HG03521 (cell line): ENCODE results near the gene TMEM207.
"Not testable (repeated sequence)": the region's sequence is repeated elsewhere in the genome, so short reads cannot be mapped to it uniquely, and the experiment has no call there.

Experiments
- ATAC-seq: cut with Tn5 transposase; IDR thresholded peaks from one replicate; pipeline ENCODE4 v1.9.1; 2021; ENCODE audit warnings: mild to moderate bottlenecking, moderate library complexity; ENCODE audit not compliant: unreplicated experiment

Gene TMEM207

GRCh38 chr3:190449801-190450200 lies at the start of gene TMEM207:
TSS of gene TMEM207 (minus strand) at chr3:190449901. CDS start at chr3:190449809, 92 bp downstream.
- no peak for ATAC-seq

- no peak for ATAC-seq
Observed at GRCh38 chr3:190499122-190499521, 49.4 kb upstream of the TMEM207 start.

- no peak for ATAC-seq
Observed at GRCh38 chr3:190498293-190498692, 48.6 kb upstream of the TMEM207 start.

GRCh38 chr3:190497811-190498210 lies 48.1 kb upstream of the TMEM207 start:
- no peak for ATAC-seq

- no peak for ATAC-seq
Observed at GRCh38 chr3:190496859-190497258, 47.2 kb upstream of the TMEM207 start.

- ATAC-seq = no peak
Observed at GRCh38 chr3:190495796-190496195, 46.1 kb upstream of the TMEM207 start.

- ATAC-seq = no peak
Observed at GRCh38 chr3:190495354-190495753, 45.7 kb upstream of the TMEM207 start.

GRCh38 chr3:190494907-190495306 lies 45.2 kb upstream of the TMEM207 start:
- no peak for ATAC-seq

- ATAC-seq = no peak
Observed at GRCh38 chr3:190492966-190493365, 43.3 kb upstream of the TMEM207 start.

- no peak for ATAC-seq
Observed at GRCh38 chr3:190492129-190492528, 42.4 kb upstream of the TMEM207 start.

- no peak for ATAC-seq
Observed at GRCh38 chr3:190491533-190492054, 41.9 kb upstream of the TMEM207 start.

- ATAC-seq = no peak
Observed at GRCh38 chr3:190486908-190487607, 37.4 kb upstream of the TMEM207 start.

- ATAC-seq = no peak
Observed at GRCh38 chr3:190486533-190486864, 36.8 kb upstream of the TMEM207 start.

- ATAC-seq = no peak
Observed at GRCh38 chr3:190485830-190486532, 36.3 kb upstream of the TMEM207 start.

- ATAC-seq = no peak
Observed at GRCh38 chr3:190481779-190482178, 32.1 kb upstream of the TMEM207 start.

- not testable (repeated sequence) for ATAC-seq
Observed at GRCh38 chr3:190473261-190473660, 23.6 kb upstream of the TMEM207 start.

GRCh38 chr3:190467922-190468321 lies 18.2 kb upstream of the TMEM207 start:
- no peak for ATAC-seq

GRCh38 chr3:190458040-190458439 lies 8.3 kb upstream of the TMEM207 start:
- no peak for ATAC-seq

- no peak for ATAC-seq
Observed at GRCh38 chr3:190456770-190457169, 7.1 kb upstream of the TMEM207 start.

- no peak for ATAC-seq
Observed at GRCh38 chr3:190455828-190456227, 6.1 kb upstream of the TMEM207 start.

- no peak for ATAC-seq
Observed at GRCh38 chr3:190448256-190448655, 1.4 kb downstream of the TMEM207 start.

GRCh38 chr3:190446573-190447279 lies 3.0 kb downstream of the TMEM207 start:
- no peak for ATAC-seq
